ENCODE data around the gene ATOSB.

Gene ATOSB

DNA sequence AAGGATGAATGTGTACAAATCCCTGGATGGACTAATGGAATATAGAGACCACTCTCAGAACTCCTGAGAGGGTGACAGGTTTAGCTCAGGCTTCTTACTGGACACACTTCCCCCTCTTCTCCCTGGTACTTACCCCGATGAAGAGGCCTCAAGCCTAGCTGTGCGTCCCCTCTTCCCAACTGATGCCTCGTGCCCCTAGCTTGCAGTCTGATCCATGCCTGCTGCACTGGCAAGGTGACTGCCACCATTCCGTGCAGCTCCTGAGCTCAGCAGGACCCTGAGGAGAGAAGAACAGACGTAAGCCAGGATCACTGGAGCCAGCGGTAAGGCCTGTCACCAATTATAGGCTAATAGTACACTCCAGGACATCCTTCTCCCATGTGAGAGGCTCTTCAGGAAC is 7.2 kb downstream of the ATOSB start:
- Histone ChIP-seq H3F3A (ENCODE audit: insufficient read depth, low read length) (no peaks in the 10 kb centered on the region), H3K4me2 (ENCODE audit: low read length) (no peak overlapping the region), H3K9me2 (ENCODE audit: low read depth, low read length) (no peaks in the 10 kb centered on the region), H3K9me3 (ENCODE audit: low read length) (no peaks in the 10 kb centered on the region), H3K4me3 (ENCODE audit: low read depth, low read length, poor library complexity, severe bottlenecking) (no peak overlapping the region), H3K27ac (ENCODE audit: low read depth, low read length, poor library complexity, severe bottlenecking) (no peak overlapping the region), H2AFZ (ENCODE audit: low read length) (no peak overlapping the region), H3K36me3 (ENCODE audit: insufficient read depth, low read length) (no peaks in the 10 kb centered on the region; the same call in 1 of the 2 replicates), H4K20me1 (ENCODE audit: insufficient read depth, low read length) (no peaks in the 10 kb centered on the region), H3K27me3 (ENCODE audit: insufficient read depth, low read length) (no peaks in the 10 kb centered on the region), H3K79me2 (ENCODE audit: insufficient read depth, low read length) (no peaks in the 10 kb centered on the region), H3K9ac (ENCODE audit: low read length) (no peak overlapping the region), H3K4me1 (ENCODE audit: insufficient read depth, low read length, severe bottlenecking) (peaks cover 16% of the 10 kb centered on the region)
- no peak for TF ChIP-seq EZH2 (IDR thresholded peaks at IDR 0.05; ENCODE audit: borderline replicate concordance, low read length)

DNA sequence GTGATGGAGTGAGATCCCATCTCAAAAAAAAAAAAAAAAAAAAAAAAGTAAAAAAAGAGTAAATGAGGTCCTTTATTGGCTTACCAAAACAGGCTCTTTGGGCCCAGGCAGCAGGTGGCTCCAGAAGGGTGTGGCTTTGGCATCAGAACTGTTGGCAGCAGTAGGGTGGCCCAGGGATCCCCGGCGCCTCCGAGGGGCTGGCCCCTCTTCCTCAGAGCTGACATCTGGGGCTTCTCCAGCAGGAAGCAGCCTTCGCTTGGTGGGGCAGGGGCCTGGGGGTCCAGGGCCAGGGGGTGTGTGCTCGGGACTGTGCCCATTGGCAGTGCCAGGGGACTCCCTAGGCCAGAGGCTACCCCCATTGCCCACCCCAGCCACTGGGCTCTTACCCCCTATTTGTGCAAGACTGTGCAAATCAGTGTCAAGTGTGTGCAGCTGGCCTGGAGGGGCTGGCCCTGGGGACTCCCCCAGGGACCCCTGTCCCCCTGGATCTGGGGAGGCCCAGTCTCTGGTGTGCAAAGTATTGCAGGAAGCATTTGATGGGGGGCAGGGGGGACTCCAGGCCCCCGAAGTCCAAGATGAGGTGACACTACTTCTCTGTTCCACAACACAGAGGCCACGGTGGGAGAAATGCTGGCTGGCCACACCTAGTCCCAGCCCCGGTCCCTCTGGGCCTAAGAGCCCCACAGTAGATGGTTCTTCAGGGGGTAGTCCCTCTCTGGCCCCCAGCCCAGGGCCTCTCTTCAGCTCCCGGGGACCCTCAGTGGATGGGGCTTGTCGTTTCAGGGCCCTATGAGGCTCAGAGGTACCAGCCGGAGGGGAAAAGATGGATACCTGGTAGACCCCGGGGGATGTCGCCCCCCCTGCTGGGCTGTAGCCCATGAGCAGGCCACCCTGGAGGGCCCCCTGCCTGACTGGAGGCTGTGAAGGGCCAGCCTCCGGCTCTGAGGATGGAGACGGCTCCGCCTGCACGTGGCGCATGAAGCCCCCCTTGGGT is 8.1 kb downstream of the ATOSB start:
- H3K9me2 ChIP-seq (ENCODE audit: low read depth, low read length), result no peaks in the 10 kb centered on the region
- H3K9me3 ChIP-seq (ENCODE audit: low read length), result no peaks in the 10 kb centered on the region
- H3K4me1 ChIP-seq (ENCODE audit: insufficient read depth, low read length, severe bottlenecking), result peaks cover 19% of the 10 kb centered on the region
- H3K36me3 ChIP-seq (ENCODE audit: insufficient read depth, low read length), result no peaks in the 10 kb centered on the region; the same call in 1 of the 2 replicates
- TF ChIP-seq, protein P1, sequence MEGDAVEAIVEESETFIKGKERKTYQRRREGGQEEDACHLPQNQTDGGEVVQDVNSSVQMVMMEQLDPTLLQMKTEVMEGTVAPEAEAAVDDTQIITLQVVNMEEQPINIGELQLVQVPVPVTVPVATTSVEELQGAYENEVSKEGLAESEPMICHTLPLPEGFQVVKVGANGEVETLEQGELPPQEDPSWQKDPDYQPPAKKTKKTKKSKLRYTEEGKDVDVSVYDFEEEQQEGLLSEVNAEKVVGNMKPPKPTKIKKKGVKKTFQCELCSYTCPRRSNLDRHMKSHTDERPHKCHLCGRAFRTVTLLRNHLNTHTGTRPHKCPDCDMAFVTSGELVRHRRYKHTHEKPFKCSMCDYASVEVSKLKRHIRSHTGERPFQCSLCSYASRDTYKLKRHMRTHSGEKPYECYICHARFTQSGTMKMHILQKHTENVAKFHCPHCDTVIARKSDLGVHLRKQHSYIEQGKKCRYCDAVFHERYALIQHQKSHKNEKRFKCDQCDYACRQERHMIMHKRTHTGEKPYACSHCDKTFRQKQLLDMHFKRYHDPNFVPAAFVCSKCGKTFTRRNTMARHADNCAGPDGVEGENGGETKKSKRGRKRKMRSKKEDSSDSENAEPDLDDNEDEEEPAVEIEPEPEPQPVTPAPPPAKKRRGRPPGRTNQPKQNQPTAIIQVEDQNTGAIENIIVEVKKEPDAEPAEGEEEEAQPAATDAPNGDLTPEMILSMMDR (IDR thresholded peaks at IDR 0.05; ENCODE audit: low read length), result no peak
- TF ChIP-seq EZH2 (IDR thresholded peaks at IDR 0.05; ENCODE audit: borderline replicate concordance, low read length), result no peak
- no peak overlapping the region for H2AFZ ChIP-seq (ENCODE audit: low read length)
- H3K27me3 ChIP-seq (ENCODE audit: insufficient read depth, low read length), result no peaks in the 10 kb centered on the region
- H3F3A ChIP-seq (ENCODE audit: insufficient read depth, low read length), result no peaks in the 10 kb centered on the region
- H3K9ac ChIP-seq (ENCODE audit: low read length), result no peak overlapping the region
- H3K79me2 ChIP-seq (ENCODE audit: insufficient read depth, low read length), result peaks cover 2% of the 10 kb centered on the region
- no peak overlapping the region for H3K4me2 ChIP-seq (ENCODE audit: low read length)
- H3K27ac ChIP-seq (ENCODE audit: low read depth, low read length, poor library complexity, severe bottlenecking), result no peak overlapping the region
- no peaks in the 10 kb centered on the region for H4K20me1 ChIP-seq (ENCODE audit: insufficient read depth, low read length)
- no peak overlapping the region for H3K4me3 ChIP-seq (ENCODE audit: low read depth, low read length, poor library complexity, severe bottlenecking)

DNA sequence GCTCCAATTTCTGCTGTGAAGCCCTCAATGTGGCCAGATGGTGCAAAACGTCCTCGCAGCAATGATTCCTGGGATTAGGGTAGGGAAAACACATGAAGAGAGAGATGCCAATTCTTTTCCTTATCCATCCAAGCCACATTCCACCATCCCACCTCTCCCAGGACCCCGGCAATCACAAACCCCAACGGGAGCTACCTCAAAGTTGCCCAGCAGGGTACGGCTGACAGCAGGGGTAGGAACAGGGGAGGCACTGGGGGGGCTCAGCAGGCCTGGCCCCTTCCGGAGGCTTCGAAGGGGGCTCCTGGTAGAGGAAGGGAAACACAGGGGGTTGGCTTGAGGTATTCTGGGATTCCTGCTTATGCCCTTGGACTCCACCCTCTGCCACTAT is 9.3 kb downstream of the ATOSB start:
- no peaks in the 10 kb centered on the region for H3F3A ChIP-seq (ENCODE audit: insufficient read depth, low read length)
- no peak for TF ChIP-seq EZH2 (IDR thresholded peaks at IDR 0.05; ENCODE audit: borderline replicate concordance, low read length)
- TF ChIP-seq, protein P1 (IDR thresholded peaks at IDR 0.05; ENCODE audit: low read length), result no peak
- peaks cover 25% of the 10 kb centered on the region for H3K4me1 ChIP-seq (ENCODE audit: insufficient read depth, low read length, severe bottlenecking)
- H3K27ac ChIP-seq (ENCODE audit: low read depth, low read length, poor library complexity, severe bottlenecking), result no peak overlapping the region
- H3K9ac ChIP-seq (ENCODE audit: low read length), result no peak overlapping the region
- H3K9me2 ChIP-seq (ENCODE audit: low read depth, low read length), result no peaks in the 10 kb centered on the region
- H3K9me3 ChIP-seq (ENCODE audit: low read length), result no peaks in the 10 kb centered on the region
- no peaks in the 10 kb centered on the region for H3K27me3 ChIP-seq (ENCODE audit: insufficient read depth, low read length)
- no peaks in the 10 kb centered on the region for H4K20me1 ChIP-seq (ENCODE audit: insufficient read depth, low read length)
- H3K4me2 ChIP-seq (ENCODE audit: low read length), result no peak overlapping the region
- H3K36me3 ChIP-seq (ENCODE audit: insufficient read depth, low read length), result peaks cover 4% of the 10 kb centered on the region
- no peak overlapping the region for H3K4me3 ChIP-seq (ENCODE audit: low read depth, low read length, poor library complexity, severe bottlenecking)
- peaks cover 8% of the 10 kb centered on the region for H3K79me2 ChIP-seq (ENCODE audit: insufficient read depth, low read length)
- no peak overlapping the region for H2AFZ ChIP-seq (ENCODE audit: low read length)

All from OCI-LY1 (cell line).